ENCODE results near the gene CEACAM20. TPM values are rescaled to one million over a fixed set of nuclear protein-coding genes. Genes with fewer than 3 reads are reported as not detected.

Gene CEACAM20
- total RNA-seq, 1 experiment from 2014 or later, result not detected

GRCh38 chr19:44576843-44577565, 47.5 kb upstream of the CEACAM20 start:
- H3K4me1 Mint-ChIP-seq, result peaks cover 16% of the 10 kb centered on the region
- H3K9me3 Mint-ChIP-seq, result peaks cover 6% of the 10 kb centered on the region; the same call in 1 of the 2 replicates
- no peak for TF ChIP-seq ZNF396 (CRISPR knock-in tag; IDR thresholded peaks at IDR 0.05; ENCODE audit: borderline replicate concordance)
- TF ChIP-seq CTCF (IDR thresholded peaks at IDR 0.05), result peak; percentile 28
- peaks cover 3% of the 10 kb centered on the region for H3K27me3 Mint-ChIP-seq (ENCODE audit: low read depth)
- DNase-seq (ENCODE audit: low spot score) (peak; percentile 64), ATAC-seq (peak; percentile 94)
- H3K4me3 Mint-ChIP-seq, result no peak overlapping the region
- no peak overlapping the region for H3K27ac Mint-ChIP-seq
- no peaks in the 10 kb centered on the region for H3K36me3 Mint-ChIP-seq
- ChIA-PET POLR2A (interaction anchor here (0.7 kb wide), 1 partner anchor 77 kb away, joined by 8 read pairs; the partner anchor contains the start of gene ZNF180), CTCF (interaction anchor here (0.6 to 2.6 kb wide), 34 partner anchors 9 to 230 kb away, joined by 3 to 38 read pairs (median 5); partner anchors contain the start of gene PVR)

GRCh38 chr19:44575116-44575700, 45.7 kb upstream of the CEACAM20 start:
- Mint-ChIP-seq H3K27me3 (ENCODE audit: low read depth) (no peaks in the 10 kb centered on the region; the same call in 1 of the 2 replicates), H3K9me3 (peaks cover 6% of the 10 kb centered on the region; the same call in 1 of the 2 replicates), H3K4me3 (no peak overlapping the region), H3K36me3 (no peaks in the 10 kb centered on the region), H3K4me1 (peaks cover 19% of the 10 kb centered on the region), H3K27ac (0 out of 2 replicates have a peak overlapping the region, but pooled peaks have one; percentile 64)
- CTCF ChIA-PET, result interaction anchor here (1.5 kb wide), 2 partner anchors 149 to 269 kb away, joined by 3 to 5 read pairs; no protein-coding TSS in a partner anchor
- DNase-seq (ENCODE audit: low spot score), result no peak
- POLR2A ChIA-PET, result no interaction called here
- ATAC-seq, result no peak; the same call in 1 of the 2 replicates
- TF ChIP-seq ATF1 (CRISPR knock-in tag; IDR thresholded peaks at IDR 0.05) (no peak), AR (CRISPR knock-in tag; IDR thresholded peaks at IDR 0.05) (no peak), ZNF425 (CRISPR knock-in tag; conservative IDR thresholded peaks at IDR 0.05) (no peak), MAX (CRISPR knock-in tag; IDR thresholded peaks at IDR 0.05) (no peak), ZNF317 (CRISPR knock-in tag; IDR thresholded peaks at IDR 0.05; ENCODE audit: borderline replicate concordance, low read depth) (no peak), STAT6 (CRISPR knock-in tag; conservative IDR thresholded peaks at IDR 0.05; ENCODE audit: low read depth) (no peak), GRHL2 (CRISPR knock-in tag; IDR thresholded peaks at IDR 0.05; ENCODE audit: insufficient replicate concordance, severe bottlenecking) (no peak), TCF7 (CRISPR knock-in tag; IDR thresholded peaks at IDR 0.05; ENCODE audit: low read depth) (no peak), OVOL2 (CRISPR knock-in tag; IDR thresholded peaks at IDR 0.05; ENCODE audit: borderline replicate concordance) (no peak), PRRX2 (CRISPR knock-in tag; IDR thresholded peaks at IDR 0.05) (no peak), CDX4 (CRISPR knock-in tag; IDR thresholded peaks at IDR 0.05; ENCODE audit: borderline replicate concordance) (no peak), SMAD3 (CRISPR knock-in tag; IDR thresholded peaks at IDR 0.05; ENCODE audit: borderline replicate concordance) (no peak), TEAD1 (CRISPR knock-in tag; IDR thresholded peaks at IDR 0.05) (no peak), CTCF (IDR thresholded peaks at IDR 0.05) (no peak), SOX15 (CRISPR knock-in tag; IDR thresholded peaks at IDR 0.05) (no peak), FOXK1 (CRISPR knock-in tag; IDR thresholded peaks at IDR 0.05) (no peak)
